ENCODE results near the gene SYS1. TPM values are rescaled to one million over a fixed set of nuclear protein-coding genes. Genes with fewer than 3 reads are reported as not detected.

Gene SYS1
- total RNA-seq, 8 experiments from 2014 or later = 17.3 to 49.8 (median 21.9) TPM

GRCh38 chr20:45377269-45377668, 14.3 kb downstream of the SYS1 start:
- ATAC-seq (replicated peaks in 6 of 8) = no peak
- WGBS, 10 experiments = 85 to 100% (median 88%) methylated on average over 1 to 9 of the region's 11 CpGs; no CpG with 5 or more reads in 5 of the 10 experiments
- Histone ChIP-seq H3K27ac (no peak overlapping the region), H3K4me3 (no peak overlapping the region), H3K4me1 (replicated peaks in 1 of 2) (no peaks in the 10 kb centered on the region)
- in situ Hi-C loops (cut with MboI; ENCODE audit: low pct_unique_long_range_greater_than_20kb in 2 of 9, low sequenced_read_pairs in 9 of 9, unreplicated experiment in 9 of 9) = loop anchor here in 1 of 9 experiments (10.0 kb wide), 1 partner anchor 58 kb away; no protein-coding TSS in a partner anchor

GRCh38 chr20:45378191-45378590, 15.2 kb downstream of the SYS1 start, which contains the start of gene TP53TG5:
TP53TG5 (minus strand) TSS chr20:45378325; CDS start chr20:45378236, 89 bp downstream.
- 80 to 100% methylated on average over 1 of the region's 1 CpG; no CpG with 5 or more reads in 8 of the 10 experiments for WGBS, 10 experiments
- ATAC-seq (replicated peaks in 6 of 8) = no peak
- Histone ChIP-seq H3K4me1 (replicated peaks in 1 of 2) (no peaks in the 10 kb centered on the region), H3K4me3 (no peak within 1 kb of the TSS), H3K27ac (no peak within 1 kb of the TSS)
- in situ Hi-C loops (cut with MboI; ENCODE audit: low pct_unique_long_range_greater_than_20kb in 2 of 9, low sequenced_read_pairs in 9 of 9, unreplicated experiment in 9 of 9) = loop anchor here in 1 of 9 experiments (10.0 kb wide), 1 partner anchor 57 kb away; no protein-coding TSS in a partner anchor

GRCh38 chr20:45387274-45387673, 24.3 kb downstream of the SYS1 start:
- H3K4me1 ChIP-seq (replicated peaks in 1 of 2) = no peaks in the 10 kb centered on the region
- H3K4me3 ChIP-seq = no peak overlapping the region
- 50 to 100% (median 80%) methylated on average over 1 of the region's 1 CpG; no CpG with 5 or more reads in 2 of the 10 experiments for WGBS, 10 experiments
- in situ Hi-C loops (cut with MboI; ENCODE audit: low pct_unique_long_range_greater_than_20kb in 2 of 9, low sequenced_read_pairs in 9 of 9, unreplicated experiment in 9 of 9) = no loop called here
- no peak for ATAC-seq (replicated peaks in 6 of 8)
- H3K27ac ChIP-seq = no peak overlapping the region

GRCh38 chr20:45390931-45391330, 28.0 kb downstream of the SYS1 start:
- H3K4me3 ChIP-seq = no peak overlapping the region
- WGBS, 10 experiments = 83 to 100% (median 100%) methylated on average over 1 to 2 of the region's 2 CpGs; no CpG with 5 or more reads in 1 of the 10 experiments
- H3K27ac ChIP-seq = no peak overlapping the region
- in situ Hi-C loops (cut with MboI; ENCODE audit: low pct_unique_long_range_greater_than_20kb in 2 of 9, low sequenced_read_pairs in 9 of 9, unreplicated experiment in 9 of 9) = no loop called here
- no peaks in the 10 kb centered on the region for H3K4me1 ChIP-seq (replicated peaks in 1 of 2)
- ATAC-seq (replicated peaks in 6 of 8) = no peak

GRCh38 chr20:45391559-45391958, 28.6 kb downstream of the SYS1 start:
- ATAC-seq (replicated peaks in 6 of 8) = no peak
- no peak overlapping the region for H3K27ac ChIP-seq
- 0 to 70% (median 46%) methylated on average over 1 to 2 of the region's 2 CpGs; no CpG with 5 or more reads in 2 of the 10 experiments for WGBS, 10 experiments
- in situ Hi-C loops (cut with MboI; ENCODE audit: low pct_unique_long_range_greater_than_20kb in 2 of 9, low sequenced_read_pairs in 9 of 9, unreplicated experiment in 9 of 9) = no loop called here
- no peak overlapping the region for H3K4me3 ChIP-seq
- no peaks in the 10 kb centered on the region for H3K4me1 ChIP-seq (replicated peaks in 1 of 2)

- in situ Hi-C loops (cut with MboI; ENCODE audit: low pct_unique_long_range_greater_than_20kb in 2 of 9, low sequenced_read_pairs in 9 of 9, unreplicated experiment in 9 of 9) = no loop called here
- 50 to 100% (median 100%) methylated on average over 1 to 3 of the region's 3 CpGs; no CpG with 5 or more reads in 1 of the 10 experiments for WGBS, 10 experiments
Measured at GRCh38 chr20:45392733-45393132, 29.8 kb downstream of the SYS1 start.

GRCh38 chr20:45394221-45395113, 31.5 kb downstream of the SYS1 start:
- in situ Hi-C loops (cut with MboI; ENCODE audit: low pct_unique_long_range_greater_than_20kb in 2 of 9, low sequenced_read_pairs in 9 of 9, unreplicated experiment in 9 of 9) = no loop called here
- WGBS, 10 experiments = 40 to 100% (median 75%) methylated on average over 1 to 8 of the region's 21 CpGs
- Histone ChIP-seq H3K27ac (no peak overlapping the region), H3K4me3 (no peak overlapping the region), H3K4me1 (replicated peaks in 1 of 2) (no peaks in the 10 kb centered on the region)
- no peak for ATAC-seq (replicated peaks in 6 of 8)

More at GRCh38 chr20:45392733-45393132, 29.8 kb downstream of the SYS1 start:
- H3K27ac ChIP-seq = no peak overlapping the region
- H3K4me1 ChIP-seq (replicated peaks in 1 of 2) = no peaks in the 10 kb centered on the region
- ATAC-seq (replicated peaks in 6 of 8) = no peak
- H3K4me3 ChIP-seq = no peak overlapping the region

GRCh38 chr20:45395114-45395415, 32.1 kb downstream of the SYS1 start:
- in situ Hi-C loops (cut with MboI; ENCODE audit: low pct_unique_long_range_greater_than_20kb in 2 of 9, low sequenced_read_pairs in 9 of 9, unreplicated experiment in 9 of 9) = no loop called here
- H3K27ac ChIP-seq = no peak overlapping the region
- ATAC-seq (replicated peaks in 6 of 8) = no peak

GRCh38 chr20:45399018-45399417, 36.1 kb downstream of the SYS1 start:
- in situ Hi-C loops (cut with MboI; ENCODE audit: low pct_unique_long_range_greater_than_20kb in 2 of 9, low sequenced_read_pairs in 9 of 9, unreplicated experiment in 9 of 9) = no loop called here
- no peak overlapping the region for H3K4me3 ChIP-seq
- no peak overlapping the region for H3K27ac ChIP-seq
- no peak for ATAC-seq (replicated peaks in 6 of 8)
- H3K4me1 ChIP-seq (replicated peaks in 1 of 2) = no peaks in the 10 kb centered on the region
- WGBS, 10 experiments = 85 to 100% (median 100%) methylated on average over 1 of the region's 1 CpG; no CpG with 5 or more reads in 2 of the 10 experiments

More at GRCh38 chr20:45395114-45395415, 32.1 kb downstream of the SYS1 start:
- WGBS, 10 experiments = 78 to 83% (median 80%) methylated on average over 1 to 3 of the region's 7 CpGs; no CpG with 5 or more reads in 5 of the 10 experiments
- no peak overlapping the region for H3K4me3 ChIP-seq
- no peaks in the 10 kb centered on the region for H3K4me1 ChIP-seq (replicated peaks in 1 of 2)

GRCh38 chr20:45400346-45401031, 37.5 kb downstream of the SYS1 start:
- in situ Hi-C loops (cut with MboI; ENCODE audit: low pct_unique_long_range_greater_than_20kb in 2 of 9, low sequenced_read_pairs in 9 of 9, unreplicated experiment in 9 of 9) = no loop called here
- ATAC-seq (replicated peaks in 6 of 8) = no peak
- WGBS, 10 experiments = 71 to 100% (median 94%) methylated on average over 1 to 4 of the region's 6 CpGs; no CpG with 5 or more reads in 6 of the 10 experiments
- no peaks in the 10 kb centered on the region for H3K4me1 ChIP-seq (replicated peaks in 1 of 2)
- H3K4me3 ChIP-seq = no peak overlapping the region
- no peak overlapping the region for H3K27ac ChIP-seq

GRCh38 chr20:45402946-45403345, 40.0 kb downstream of the SYS1 start:
- 83 to 100% (median 100%) methylated on average over 1 of the region's 1 CpG; no CpG with 5 or more reads in 4 of the 10 experiments for WGBS, 10 experiments
- in situ Hi-C loops (cut with MboI; ENCODE audit: low pct_unique_long_range_greater_than_20kb in 2 of 9, low sequenced_read_pairs in 9 of 9, unreplicated experiment in 9 of 9) = no loop called here
- H3K4me1 ChIP-seq (replicated peaks in 1 of 2) = peaks cover 6% of the 10 kb centered on the region in 2 donors
- ATAC-seq (replicated peaks in 6 of 8) = no peak
- no peak overlapping the region for H3K27ac ChIP-seq
- no peak overlapping the region for H3K4me3 ChIP-seq

GRCh38 chr20:45404438-45404837, 41.5 kb downstream of the SYS1 start:
- H3K27ac ChIP-seq = no peak overlapping the region
- 9 to 100% (median 88%) methylated on average over 1 of the region's 1 CpG; no CpG with 5 or more reads in 5 of the 10 experiments for WGBS, 10 experiments
- in situ Hi-C loops (cut with MboI; ENCODE audit: low pct_unique_long_range_greater_than_20kb in 2 of 9, low sequenced_read_pairs in 9 of 9, unreplicated experiment in 9 of 9) = no loop called here
- H3K4me3 ChIP-seq = no peak overlapping the region
- H3K4me1 ChIP-seq (replicated peaks in 1 of 2) = peaks cover 6 to 8% of the 10 kb centered on the region in 2 donors
- ATAC-seq (replicated peaks in 6 of 8) = no peak
